Trophoblast cell (in vitro differentiated cells and primary cell): ENCODE data around the gene DNAJA4.
"Not testable (repeated sequence)": the region's sequence is repeated elsewhere in the genome, so short reads cannot be mapped to it uniquely, and the experiment has no call there.

Experiments
- DNase-seq, 2 donors: peaks; one replicate each; pipeline ENCODE4 v3.0.0-alpha.2; 2016
- H2AFZ ChIP-seq: 2 replicates; pipeline ENCODE4 v1.6.1; 2013; ENCODE audit warnings: low read length, moderate library complexity, mild to moderate bottlenecking; ENCODE audit not compliant: insufficient read depth, poor library complexity
- H2AK5ac ChIP-seq: 2 replicates; pipeline ENCODE4 v1.6.1; 2013; ENCODE audit warnings: mild to moderate bottlenecking, low read length
- H2BK120ac ChIP-seq: 2 replicates; pipeline ENCODE4 v1.6.1; 2013; ENCODE audit warnings: low read length, mild to moderate bottlenecking, moderate library complexity; ENCODE audit not compliant: insufficient read depth, poor library complexity
- H2BK12ac ChIP-seq: 2 replicates; pipeline ENCODE4 v1.6.1; 2013; ENCODE audit warnings: mild to moderate bottlenecking, low read length, moderate library complexity
- H2BK5ac ChIP-seq: 2 replicates; pipeline ENCODE4 v1.6.1; 2013; ENCODE audit warnings: low read length, low read depth, moderate library complexity, mild to moderate bottlenecking; ENCODE audit not compliant: poor library complexity
- H3K14ac ChIP-seq: 2 replicates; pipeline ENCODE4 v1.6.1; 2013; ENCODE audit warnings: mild to moderate bottlenecking, low read length
- H3K18ac ChIP-seq: 2 replicates; pipeline ENCODE4 v1.6.1; 2013; ENCODE audit warnings: mild to moderate bottlenecking, low read length
- H3K23ac ChIP-seq: 2 replicates; pipeline ENCODE4 v1.6.1; 2013; ENCODE audit warnings: low read length
- H3K27ac ChIP-seq: 2 replicates; pipeline ENCODE4 v1.5.1; 2013; ENCODE audit warnings: low read depth, mild to moderate bottlenecking, inconsistent platforms, low read length, moderate library complexity
- H3K27me3 ChIP-seq: 2 replicates; pipeline ENCODE4 v1.6.1; 2013; ENCODE audit warnings: inconsistent platforms, mild to moderate bottlenecking, low read length, moderate library complexity; ENCODE audit not compliant: insufficient read depth
- H3K36me3 ChIP-seq, 2 experiments: 1 replicate in 1 of 2; 2 replicates in 1 of 2; pipeline ENCODE4 v1.6.1; 2013; ENCODE audit warnings: low read length in 2 of 2, mild to moderate bottlenecking in 2 of 2, moderate library complexity in 1 of 2; ENCODE audit not compliant: insufficient read depth in 2 of 2, control insufficient read depth in 1 of 2
- H3K4ac ChIP-seq: 2 replicates; pipeline ENCODE4 v1.6.1; 2013; ENCODE audit warnings: low read depth, mild to moderate bottlenecking, low read length, moderate library complexity
- H3K4me1 ChIP-seq, 2 experiments: 1 replicate in 1 of 2; 2 replicates in 1 of 2; pipeline ENCODE4 v1.6.1; 2013; ENCODE audit warnings: low read length in 2 of 2, mild to moderate bottlenecking in 2 of 2, moderate library complexity in 1 of 2; ENCODE audit not compliant: insufficient read depth in 2 of 2, control insufficient read depth in 1 of 2
- H3K4me2 ChIP-seq: 2 replicates; pipeline ENCODE4 v1.6.1; 2013; ENCODE audit warnings: inconsistent platforms, mild to moderate bottlenecking, low read length, moderate library complexity
- H3K4me3 ChIP-seq: 2 replicates; pipeline ENCODE4 v1.5.1; 2013; ENCODE audit warnings: mild to moderate bottlenecking, low read depth, low read length, inconsistent platforms
- H3K79me1 ChIP-seq: one replicate; pipeline ENCODE4 v1.6.1; 2013; ENCODE audit warnings: low read length
- H3K79me2 ChIP-seq: 2 replicates; pipeline ENCODE4 v1.6.1; 2013; ENCODE audit warnings: low read length, mild to moderate bottlenecking; ENCODE audit not compliant: control insufficient read depth, insufficient read depth, poor library complexity
- H3K9ac ChIP-seq: 2 replicates; pipeline ENCODE4 v1.6.1; 2013; ENCODE audit warnings: mild to moderate bottlenecking, low read length
- H3K9me3 ChIP-seq: 2 replicates; pipeline ENCODE4 v1.6.1; 2013; ENCODE audit warnings: low read depth, mild to moderate bottlenecking, control low read depth, inconsistent platforms, low read length; ENCODE audit not compliant: insufficient read depth
- H4K12ac ChIP-seq: 2 replicates; pipeline ENCODE4 v1.6.1; 2013; ENCODE audit warnings: low read depth, mild to moderate bottlenecking, low read length, moderate library complexity
- H4K8ac ChIP-seq: 2 replicates; pipeline ENCODE4 v1.6.1; 2013; ENCODE audit warnings: low read depth, mild to moderate bottlenecking, low read length, moderate library complexity
- H4K91ac ChIP-seq: one replicate; pipeline ENCODE4 v1.6.1; 2013; ENCODE audit warnings: low read depth, mild to moderate bottlenecking, low read length, moderate library complexity
- WGBS: extraction: QIAGEN DNeasy Blood & Tissue Kit; methylation state at CpG from one replicate; pipeline ENCODE4 v1.1.7; 2013; ENCODE audit warnings: missing lambda C conversion rate; ENCODE audit not compliant: insufficient read length, insufficient coverage; ENCODE audit errors: extremely low coverage; 5-methylcytosine and 5-hydroxymethylcytosine counted together

Gene DNAJA4

DNA sequence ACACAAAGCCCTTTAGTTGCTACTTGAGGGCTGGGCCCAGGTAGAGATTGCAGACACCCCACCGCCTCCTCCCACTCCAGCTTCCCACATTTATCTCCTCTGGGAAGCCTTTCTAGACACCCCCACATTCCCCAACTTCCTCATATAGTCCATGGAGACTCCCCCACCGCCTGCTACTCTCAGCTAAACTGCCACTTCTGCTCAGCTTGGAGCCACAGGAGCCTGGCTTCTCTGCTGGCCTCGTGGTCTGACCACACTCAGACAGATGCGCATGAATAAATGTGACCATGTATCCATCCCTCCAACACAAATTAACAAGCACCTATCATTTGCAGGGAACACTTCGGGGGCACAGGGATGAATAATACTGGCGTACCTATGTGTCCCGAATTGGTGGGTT lies 19.5 kb upstream of the DNAJA4 start:
- Histone ChIP-seq H3K9ac (no peak overlapping the region), H2BK120ac (no peak overlapping the region), H3K18ac (no peak overlapping the region), H3K14ac (no peak overlapping the region), H3K4ac (no peak overlapping the region), H4K91ac (no peak overlapping the region), H3K36me3 (no peaks in the 10 kb centered on the region), H3K79me2 (no peaks in the 10 kb centered on the region), H2AK5ac (no peak overlapping the region), H2BK12ac (no peak overlapping the region), H2AFZ (no peak overlapping the region), H3K4me3 (no peak overlapping the region), H3K23ac (no peak overlapping the region), H3K27me3 (no peaks in the 10 kb centered on the region), H3K79me1 (no peaks in the 10 kb centered on the region), H3K9me3 (peaks cover 2% of the 10 kb centered on the region), H3K4me1 (peaks cover 0 to 6% of the 10 kb centered on the region in 2 experiments), H4K12ac (no peak overlapping the region), H4K8ac (no peak overlapping the region), H3K4me2 (no peak overlapping the region), H2BK5ac (no peak overlapping the region), H3K27ac (no peak overlapping the region)
- no CpG with 5 or more reads among the region's 7 CpGs for WGBS
- no peak for DNase-seq

DNA sequence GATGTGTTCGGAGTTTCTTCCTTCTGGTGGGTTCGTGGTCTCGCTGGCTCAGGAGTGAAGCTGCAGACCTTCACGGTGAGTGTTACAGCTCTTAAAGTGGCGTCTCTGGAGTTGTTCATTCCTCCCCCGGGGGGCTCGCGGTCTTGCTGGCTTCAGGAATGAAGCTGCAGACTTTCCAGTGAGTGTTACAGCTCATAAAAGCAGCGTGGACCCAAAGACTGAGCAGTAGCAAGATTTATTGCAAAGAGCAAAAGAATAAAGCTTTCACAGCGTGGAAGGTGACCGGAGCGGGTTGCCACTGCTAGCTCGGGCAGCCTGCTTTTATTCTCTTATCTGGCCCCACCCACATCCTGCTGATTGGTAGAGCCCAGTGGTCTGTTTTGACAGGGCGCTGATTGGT lies 19.0 kb upstream of the DNAJA4 start:
- H3K18ac ChIP-seq = not testable (repeated sequence)

GRCh38 chr15:78245976-78246620 lies 18.3 kb upstream of the DNAJA4 start:
- not testable (repeated sequence) for H4K8ac ChIP-seq, H4K12ac ChIP-seq, H3K36me3 ChIP-seq, H3K4me1 ChIP-seq, H3K9ac ChIP-seq, H2BK12ac ChIP-seq, H3K27me3 ChIP-seq, H3K23ac ChIP-seq, H3K27ac ChIP-seq, H2BK5ac ChIP-seq, H3K4ac ChIP-seq, H3K14ac ChIP-seq, H3K4me3 ChIP-seq, DNase-seq, H2AK5ac ChIP-seq, H3K4me2 ChIP-seq, H4K91ac ChIP-seq, H2BK120ac ChIP-seq, H3K79me2 ChIP-seq, H2AFZ ChIP-seq, H3K18ac ChIP-seq, H3K9me3 ChIP-seq, H3K79me1 ChIP-seq
- no CpG with 5 or more reads among the region's 39 CpGs for WGBS

More for the DNA sequence above, 19.0 kb upstream of the DNAJA4 start:
- not testable (repeated sequence) for H3K27ac ChIP-seq, H3K9me3 ChIP-seq, DNase-seq, H3K79me2 ChIP-seq, H3K4me1 ChIP-seq, H2AFZ ChIP-seq, H2BK12ac ChIP-seq, H3K9ac ChIP-seq, H3K36me3 ChIP-seq, H4K8ac ChIP-seq, H3K4me3 ChIP-seq, H2BK120ac ChIP-seq, H4K91ac ChIP-seq, H2AK5ac ChIP-seq, H3K14ac ChIP-seq, H4K12ac ChIP-seq, H3K79me1 ChIP-seq, H3K27me3 ChIP-seq, H2BK5ac ChIP-seq, H3K4ac ChIP-seq, H3K4me2 ChIP-seq, H3K23ac ChIP-seq
- WGBS = no CpG with 5 or more reads among the region's 14 CpGs

GRCh38 chr15:78247911-78248310 lies 16.5 kb upstream of the DNAJA4 start:
- H3K4me3 ChIP-seq = no peak overlapping the region
- no peak for DNase-seq
- H2BK120ac ChIP-seq = no peak overlapping the region
- H2BK5ac ChIP-seq = no peak overlapping the region
- no peaks in the 10 kb centered on the region for H3K79me2 ChIP-seq
- no peak overlapping the region for H3K27ac ChIP-seq
- no peak overlapping the region for H3K18ac ChIP-seq
- H4K12ac ChIP-seq = no peak overlapping the region
- no CpG with 5 or more reads among the region's 1 CpG for WGBS
- H3K23ac ChIP-seq = no peak overlapping the region
- H4K91ac ChIP-seq = no peak overlapping the region
- no peaks in the 10 kb centered on the region for H3K36me3 ChIP-seq
- H3K27me3 ChIP-seq = no peaks in the 10 kb centered on the region
- no peak overlapping the region for H3K4ac ChIP-seq
- peaks cover 2% of the 10 kb centered on the region for H3K9me3 ChIP-seq
- no peak overlapping the region for H2AK5ac ChIP-seq
- no peak overlapping the region for H2AFZ ChIP-seq
- H3K4me1 ChIP-seq = peaks cover 0 to 6% of the 10 kb centered on the region in 2 experiments
- H2BK12ac ChIP-seq = no peak overlapping the region
- no peak overlapping the region for H3K4me2 ChIP-seq
- no peak overlapping the region for H3K14ac ChIP-seq
- no peaks in the 10 kb centered on the region for H3K79me1 ChIP-seq
- H4K8ac ChIP-seq = no peak overlapping the region
- H3K9ac ChIP-seq = no peak overlapping the region
